ENCODE results near the gene RNF4. TPM values are rescaled to one million over a fixed set of nuclear protein-coding genes. Genes with fewer than 3 reads are reported as not detected.

RNF4 gene
- total RNA-seq, 6 experiments from 2014 or later, result 46.1 to 52.8 (median 49.9) TPM

GRCh38 chr4:2438822-2439718 lies 29.8 kb upstream of the RNF4 start:
- no peak for TF ChIP-seq CTCF (IDR thresholded peaks at IDR 0.05)
- Mint-ChIP-seq H3K9me3 (no peaks in the 10 kb centered on the region), H3K27me3 (ENCODE audit: insufficient read depth) (no peaks in the 10 kb centered on the region; the same call in 1 of the 2 replicates), H3K36me3 (ENCODE audit: low read depth) (no peaks in the 10 kb centered on the region), H3K27ac (no peak overlapping the region), H3K4me3 (no peak overlapping the region), H3K4me1 (ENCODE audit: low read depth) (peaks cover 7% of the 10 kb centered on the region; the same call in 1 of the 2 replicates)
- no peak for DNase-seq

- H3K4me1 Mint-ChIP-seq (ENCODE audit: low read depth), result peaks cover under 1% of the 10 kb centered on the region; the same call in 1 of the 2 replicates
- H3K9me3 Mint-ChIP-seq, result no peaks in the 10 kb centered on the region
- peaks cover 2% of the 10 kb centered on the region for H3K27me3 Mint-ChIP-seq (ENCODE audit: insufficient read depth)
- peak; percentile 24 for DNase-seq
- no peak overlapping the region for H3K27ac Mint-ChIP-seq
- H3K4me3 Mint-ChIP-seq, result no peak overlapping the region
- peak; percentile 86 for TF ChIP-seq CTCF (IDR thresholded peaks at IDR 0.05)
- H3K36me3 Mint-ChIP-seq (ENCODE audit: low read depth), result no peaks in the 10 kb centered on the region
These were observed 27.3 kb upstream of the RNF4 start for GRCh38 chr4:2441393-2442174.

GRCh38 chr4:2442175-2442993 lies 26.5 kb upstream of the RNF4 start:
- no peak overlapping the region for H3K4me3 Mint-ChIP-seq
- no peaks in the 10 kb centered on the region for H3K9me3 Mint-ChIP-seq
- no peak overlapping the region for H3K27ac Mint-ChIP-seq
- no peak for TF ChIP-seq CTCF (IDR thresholded peaks at IDR 0.05)
- peaks cover 2% of the 10 kb centered on the region for H3K27me3 Mint-ChIP-seq (ENCODE audit: insufficient read depth)
- H3K36me3 Mint-ChIP-seq (ENCODE audit: low read depth), result no peaks in the 10 kb centered on the region
- DNase-seq, result no peak
- H3K4me1 Mint-ChIP-seq (ENCODE audit: low read depth), result no peaks in the 10 kb centered on the region

- Mint-ChIP-seq H3K36me3 (ENCODE audit: low read depth) (no peaks in the 10 kb centered on the region), H3K9me3 (no peaks in the 10 kb centered on the region), H3K27me3 (ENCODE audit: insufficient read depth) (peaks cover 2% of the 10 kb centered on the region), H3K27ac (no peak overlapping the region), H3K4me1 (ENCODE audit: low read depth) (no peaks in the 10 kb centered on the region), H3K4me3 (no peak overlapping the region)
- no peak for DNase-seq
- no peak for TF ChIP-seq CTCF (IDR thresholded peaks at IDR 0.05)
These were observed 25.7 kb upstream of the RNF4 start for GRCh38 chr4:2443061-2443730.
